NB4 (cell line): Measurements from ENCODE around the gene CHRNB2.

Experiments
- DNase-seq: peaks from one replicate; pipeline ENCODE4 v3.0.0; 2010; ENCODE audit warnings: low read depth
- H3K4me3 ChIP-seq: one replicate; pipeline ENCODE4 v1.5.1; 2011; ENCODE audit warnings: mild to moderate bottlenecking, low read depth, low read length, moderate library complexity
- MYC ChIP-seq: IDR thresholded peaks from 2 replicates; pipeline ENCODE4 v1.6.1; 2011; ENCODE audit warnings: low read depth, low read length
- POLR2A ChIP-seq: IDR thresholded peaks from 2 replicates; pipeline ENCODE4 v1.6.1; 2011; ENCODE audit warnings: mild to moderate bottlenecking; ENCODE audit not compliant: insufficient read length; ENCODE audit errors: extremely low read depth
- TF ChIP-seq, protein P1 (sequence below): IDR thresholded peaks from one replicate; pipeline ENCODE4 v1.5.1; 2012; ENCODE audit warnings: low read depth, low read length
- TF ChIP-seq, protein P2 (sequence below): IDR thresholded peaks from 2 replicates; pipeline ENCODE4 v1.6.1; 2011; ENCODE audit warnings: low read depth, low read length

Gene CHRNB2

GRCh38 chr1:154583773-154584172 is 16.2 kb downstream of the CHRNB2 start:
- H3K4me3 ChIP-seq: no peak overlapping the region
- DNase-seq: no peak
- TF ChIP-seq, protein P1, sequence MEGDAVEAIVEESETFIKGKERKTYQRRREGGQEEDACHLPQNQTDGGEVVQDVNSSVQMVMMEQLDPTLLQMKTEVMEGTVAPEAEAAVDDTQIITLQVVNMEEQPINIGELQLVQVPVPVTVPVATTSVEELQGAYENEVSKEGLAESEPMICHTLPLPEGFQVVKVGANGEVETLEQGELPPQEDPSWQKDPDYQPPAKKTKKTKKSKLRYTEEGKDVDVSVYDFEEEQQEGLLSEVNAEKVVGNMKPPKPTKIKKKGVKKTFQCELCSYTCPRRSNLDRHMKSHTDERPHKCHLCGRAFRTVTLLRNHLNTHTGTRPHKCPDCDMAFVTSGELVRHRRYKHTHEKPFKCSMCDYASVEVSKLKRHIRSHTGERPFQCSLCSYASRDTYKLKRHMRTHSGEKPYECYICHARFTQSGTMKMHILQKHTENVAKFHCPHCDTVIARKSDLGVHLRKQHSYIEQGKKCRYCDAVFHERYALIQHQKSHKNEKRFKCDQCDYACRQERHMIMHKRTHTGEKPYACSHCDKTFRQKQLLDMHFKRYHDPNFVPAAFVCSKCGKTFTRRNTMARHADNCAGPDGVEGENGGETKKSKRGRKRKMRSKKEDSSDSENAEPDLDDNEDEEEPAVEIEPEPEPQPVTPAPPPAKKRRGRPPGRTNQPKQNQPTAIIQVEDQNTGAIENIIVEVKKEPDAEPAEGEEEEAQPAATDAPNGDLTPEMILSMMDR: no peak
- TF ChIP-seq POLR2A: no peak
- no peak for TF ChIP-seq MYC
- TF ChIP-seq, protein P2, sequence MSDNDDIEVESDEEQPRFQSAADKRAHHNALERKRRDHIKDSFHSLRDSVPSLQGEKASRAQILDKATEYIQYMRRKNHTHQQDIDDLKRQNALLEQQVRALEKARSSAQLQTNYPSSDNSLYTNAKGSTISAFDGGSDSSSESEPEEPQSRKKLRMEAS: no peak

GRCh38 chr1:154584267-154584994 is 16.9 kb downstream of the CHRNB2 start:
- no peak for DNase-seq
- no peak overlapping the region for H3K4me3 ChIP-seq
- TF ChIP-seq MYC: no peak
- TF ChIP-seq, protein P2: no peak
- TF ChIP-seq POLR2A: no peak
- TF ChIP-seq, protein P1: no peak

- no peak overlapping the region for H3K4me3 ChIP-seq
- DNase-seq: no peak
- TF ChIP-seq POLR2A (no peak), MYC (no peak)
- TF ChIP-seq, protein P2: no peak
- TF ChIP-seq, protein P1: no peak
Measured at GRCh38 chr1:154586231-154586630, 18.7 kb downstream of the CHRNB2 start.

GRCh38 chr1:154586641-154587040 is 19.1 kb downstream of the CHRNB2 start:
- no peak overlapping the region for H3K4me3 ChIP-seq
- DNase-seq: no peak
- TF ChIP-seq MYC: no peak
- TF ChIP-seq, protein P2: no peak
- TF ChIP-seq, protein P1: no peak
- no peak for TF ChIP-seq POLR2A

GRCh38 chr1:154589780-154590179 is 22.2 kb downstream of the CHRNB2 start:
- no peak for TF ChIP-seq MYC
- TF ChIP-seq, protein P2: no peak
- TF ChIP-seq, protein P1: no peak
- H3K4me3 ChIP-seq: no peak overlapping the region
- DNase-seq: no peak
